Loucy (cell line): ENCODE results near the gene HIP1.

ENCODE experiments used
- EZH2phosphoT487 ChIP-seq: fragments of 200-600 bp; IDR thresholded peaks from 2 replicates; pipeline ENCODE4 v1.6.1; 2018; ENCODE audit warnings: antibody characterized with exemption, mild to moderate bottlenecking, moderate library complexity, borderline replicate concordance
- TF ChIP-seq, protein P1 (sequence below): fragments of 200-600 bp; sonication (generic); conservative IDR thresholded peaks from 2 replicates; pipeline ENCODE4 v1.5.1; 2014; ENCODE audit warnings: mild to moderate bottlenecking, antibody characterized with exemption, low read length

DNA sequence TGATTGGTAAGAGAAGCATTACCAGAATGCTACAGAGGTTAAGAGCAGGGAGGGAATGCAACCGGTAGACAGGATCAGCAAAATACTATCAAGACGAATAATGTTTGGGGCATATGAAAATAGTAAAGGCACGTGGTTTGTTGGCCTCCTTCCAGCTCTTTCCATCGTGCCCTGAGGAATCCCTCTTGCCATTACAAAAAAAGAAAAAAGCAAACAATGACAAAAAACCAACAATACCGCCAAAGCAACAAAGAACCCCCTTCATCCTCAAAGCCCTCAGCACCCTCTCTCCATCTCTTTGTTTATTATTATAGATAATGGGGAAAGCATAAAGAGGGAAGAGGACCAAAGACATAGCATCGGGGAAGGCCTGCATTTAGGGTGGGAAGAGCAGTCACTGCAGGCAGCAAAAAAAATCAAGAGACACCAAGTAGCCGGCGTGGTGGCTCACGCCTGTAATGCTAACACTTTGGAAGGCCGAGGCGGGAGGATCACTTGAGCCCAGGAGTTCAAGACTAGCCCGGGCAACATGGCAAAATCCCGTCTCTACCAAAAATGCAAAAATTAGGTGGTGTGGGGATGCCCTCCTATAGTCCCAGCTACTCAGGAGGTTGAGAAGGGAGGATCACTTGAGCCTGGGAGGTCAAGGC is 78.0 kb downstream of the HIP1 start:
- TF ChIP-seq, protein P1, sequence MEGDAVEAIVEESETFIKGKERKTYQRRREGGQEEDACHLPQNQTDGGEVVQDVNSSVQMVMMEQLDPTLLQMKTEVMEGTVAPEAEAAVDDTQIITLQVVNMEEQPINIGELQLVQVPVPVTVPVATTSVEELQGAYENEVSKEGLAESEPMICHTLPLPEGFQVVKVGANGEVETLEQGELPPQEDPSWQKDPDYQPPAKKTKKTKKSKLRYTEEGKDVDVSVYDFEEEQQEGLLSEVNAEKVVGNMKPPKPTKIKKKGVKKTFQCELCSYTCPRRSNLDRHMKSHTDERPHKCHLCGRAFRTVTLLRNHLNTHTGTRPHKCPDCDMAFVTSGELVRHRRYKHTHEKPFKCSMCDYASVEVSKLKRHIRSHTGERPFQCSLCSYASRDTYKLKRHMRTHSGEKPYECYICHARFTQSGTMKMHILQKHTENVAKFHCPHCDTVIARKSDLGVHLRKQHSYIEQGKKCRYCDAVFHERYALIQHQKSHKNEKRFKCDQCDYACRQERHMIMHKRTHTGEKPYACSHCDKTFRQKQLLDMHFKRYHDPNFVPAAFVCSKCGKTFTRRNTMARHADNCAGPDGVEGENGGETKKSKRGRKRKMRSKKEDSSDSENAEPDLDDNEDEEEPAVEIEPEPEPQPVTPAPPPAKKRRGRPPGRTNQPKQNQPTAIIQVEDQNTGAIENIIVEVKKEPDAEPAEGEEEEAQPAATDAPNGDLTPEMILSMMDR = no peak
- TF ChIP-seq EZH2phosphoT487 = no peak
